Activated CD4-positive, CD25-positive, alpha-beta regulatory T cell treated with anti-CD3 and anti-CD28 coated beads, Interleukin-2, amount 50 U/mL, for 24 hours (primary cell): ENCODE measurements around the gene IFNA16.
"Not testable (repeated sequence)": the region's sequence is repeated elsewhere in the genome, so short reads cannot be mapped to it uniquely, and the experiment has no call there.

ENCODE experiments used
- ATAC-seq, 2 donors: fragments of 150-1000 bp; cut with Tn5 transposase; one replicate each; pipeline ENCODE4 v1.10.0; 2021; ENCODE audit warnings: mild to moderate bottlenecking in 1 of 2, moderate library complexity in 1 of 2

The IFNA16 gene

GRCh38 chr9:21194867-21195776 is 22.0 kb downstream of the IFNA16 start:
- peak; percentile 61 to 70 for ATAC-seq

GRCh38 chr9:21187487-21187886 is 29.6 kb downstream of the IFNA16 start, which contains the start of gene IFNA4:
Gene IFNA4 (minus strand): TSS chr9:21187587. CDS start chr9:21187531, 56 bp downstream.
- ATAC-seq: not testable (repeated sequence)

- peak in 1 of 2 donors; percentile 41 for ATAC-seq
These were observed 34.0 kb downstream of the IFNA16 start for GRCh38 chr9:21182810-21183736.

- ATAC-seq: no peak
These were observed 42.4 kb downstream of the IFNA16 start for GRCh38 chr9:21174671-21175070.

GRCh38 chr9:21172156-21172555 is 45.0 kb downstream of the IFNA16 start:
- ATAC-seq: no peak

GRCh38 chr9:21171351-21171750 is 45.8 kb downstream of the IFNA16 start:
- ATAC-seq: no peak

GRCh38 chr9:21166560-21166959 is 50.6 kb downstream of the IFNA16 start, which contains the start of gene IFNA21:
Gene IFNA21 (minus strand): TSS chr9:21166660. CDS start chr9:21166612, 48 bp downstream.
- not testable (repeated sequence) for ATAC-seq
